Activated T-cell treated with anti-CD3 and anti-CD28 coated beads, Interleukin-2, amount 50 U/mL, for 24 hours (primary cell): ENCODE measurements around the gene ERP27.

Experiments used
- DNase-seq: peaks from one replicate; pipeline ENCODE4 v3.0.0-alpha.2; 2020
- H3K27ac Mint-ChIP-seq: 2 replicates; pipeline ENCODE4 v1.8.0; 2020; ENCODE audit warnings: mild to moderate bottlenecking, mixed read lengths
- H3K27me3 Mint-ChIP-seq: 2 replicates; pipeline ENCODE4 v1.8.0; 2020; ENCODE audit warnings: mixed read lengths
- H3K36me3 Mint-ChIP-seq: 2 replicates; pipeline ENCODE4 v1.8.0; 2020; ENCODE audit warnings: low read depth, mixed read lengths
- H3K4me1 Mint-ChIP-seq: 2 replicates; pipeline ENCODE4 v1.8.0; 2020; ENCODE audit warnings: low read depth, mixed read lengths
- H3K4me3 Mint-ChIP-seq: 2 replicates; pipeline ENCODE4 v1.8.0; 2020; ENCODE audit warnings: mild to moderate bottlenecking, moderate library complexity, mixed read lengths
- H3K9me3 Mint-ChIP-seq: 2 replicates; pipeline ENCODE4 v1.8.0; 2020; ENCODE audit warnings: mixed read lengths

The ERP27 gene

DNA sequence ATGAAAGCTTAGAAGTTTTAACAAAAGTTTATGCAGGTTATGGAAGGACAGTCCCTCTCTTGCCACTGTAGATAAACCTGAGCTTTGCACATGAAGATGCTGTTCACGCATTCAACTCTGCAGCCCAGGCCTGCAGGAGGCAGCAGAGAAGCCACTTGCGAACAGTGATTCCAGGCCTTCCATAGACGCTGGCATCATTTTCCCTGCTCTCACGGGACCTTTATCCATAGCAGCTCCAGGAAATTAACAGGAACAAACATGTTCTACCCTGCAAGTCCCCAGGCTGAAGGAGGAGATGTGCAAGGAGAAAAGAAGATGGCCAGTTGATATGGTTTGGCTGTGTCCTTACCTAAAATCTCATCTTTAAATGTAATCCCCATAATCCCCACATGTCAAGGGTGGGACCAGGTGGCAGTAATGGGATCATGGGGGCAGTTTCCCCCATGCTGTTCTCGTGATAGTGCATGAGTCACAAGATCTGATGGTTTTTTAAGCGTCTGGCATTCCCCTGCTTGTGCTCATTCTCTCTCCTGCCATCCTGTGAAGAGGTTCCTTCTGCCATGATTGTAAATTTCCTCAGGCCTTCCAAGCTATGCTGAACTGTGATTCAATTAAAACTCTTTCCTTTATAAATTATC, 2.0 kb downstream of the ERP27 start:
- DNase-seq, result no peak
- H3K9me3 Mint-ChIP-seq, result no peaks in the 10 kb centered on the region
- H3K36me3 Mint-ChIP-seq, result peaks cover 87% of the 10 kb centered on the region
- no peak overlapping the region for H3K27ac Mint-ChIP-seq
- no peaks in the 10 kb centered on the region for H3K27me3 Mint-ChIP-seq
- no peak overlapping the region for H3K4me3 Mint-ChIP-seq
- peaks cover 49% of the 10 kb centered on the region for H3K4me1 Mint-ChIP-seq

- H3K4me3 Mint-ChIP-seq, result no peak overlapping the region
- H3K27ac Mint-ChIP-seq, result no peak overlapping the region
- no peaks in the 10 kb centered on the region for H3K27me3 Mint-ChIP-seq
- H3K9me3 Mint-ChIP-seq, result no peaks in the 10 kb centered on the region
- DNase-seq, result no peak
- peaks cover 86% of the 10 kb centered on the region for H3K36me3 Mint-ChIP-seq
- H3K4me1 Mint-ChIP-seq, result peaks cover 39% of the 10 kb centered on the region
These were observed 3.3 kb downstream of the ERP27 start for GRCh38 chr12:14935031-14935430.

DNA sequence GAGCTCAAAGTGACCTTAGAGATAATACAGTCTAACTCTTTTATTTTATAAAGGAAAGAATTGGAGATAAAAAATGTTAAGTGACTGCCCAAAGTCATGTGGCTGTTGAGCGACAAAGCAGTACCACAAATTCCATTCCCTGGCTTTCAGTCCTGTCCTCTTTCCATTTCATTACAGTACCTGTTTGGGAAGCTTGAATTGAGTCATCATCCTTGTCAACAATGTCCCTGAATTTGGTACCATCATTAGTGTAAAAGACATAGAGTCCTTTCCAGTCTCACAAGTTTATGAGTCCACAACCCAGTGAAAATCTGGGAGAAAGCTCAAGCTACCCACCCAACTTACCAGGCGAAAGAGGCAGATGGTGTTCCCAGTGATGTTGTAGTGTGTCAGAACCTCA, 3.8 kb downstream of the ERP27 start:
- Mint-ChIP-seq H3K9me3 (no peaks in the 10 kb centered on the region), H3K27ac (no peak overlapping the region), H3K4me3 (no peak overlapping the region), H3K36me3 (peaks cover 81% of the 10 kb centered on the region), H3K27me3 (no peaks in the 10 kb centered on the region), H3K4me1 (peaks cover 34% of the 10 kb centered on the region)
- no peak for DNase-seq

DNA sequence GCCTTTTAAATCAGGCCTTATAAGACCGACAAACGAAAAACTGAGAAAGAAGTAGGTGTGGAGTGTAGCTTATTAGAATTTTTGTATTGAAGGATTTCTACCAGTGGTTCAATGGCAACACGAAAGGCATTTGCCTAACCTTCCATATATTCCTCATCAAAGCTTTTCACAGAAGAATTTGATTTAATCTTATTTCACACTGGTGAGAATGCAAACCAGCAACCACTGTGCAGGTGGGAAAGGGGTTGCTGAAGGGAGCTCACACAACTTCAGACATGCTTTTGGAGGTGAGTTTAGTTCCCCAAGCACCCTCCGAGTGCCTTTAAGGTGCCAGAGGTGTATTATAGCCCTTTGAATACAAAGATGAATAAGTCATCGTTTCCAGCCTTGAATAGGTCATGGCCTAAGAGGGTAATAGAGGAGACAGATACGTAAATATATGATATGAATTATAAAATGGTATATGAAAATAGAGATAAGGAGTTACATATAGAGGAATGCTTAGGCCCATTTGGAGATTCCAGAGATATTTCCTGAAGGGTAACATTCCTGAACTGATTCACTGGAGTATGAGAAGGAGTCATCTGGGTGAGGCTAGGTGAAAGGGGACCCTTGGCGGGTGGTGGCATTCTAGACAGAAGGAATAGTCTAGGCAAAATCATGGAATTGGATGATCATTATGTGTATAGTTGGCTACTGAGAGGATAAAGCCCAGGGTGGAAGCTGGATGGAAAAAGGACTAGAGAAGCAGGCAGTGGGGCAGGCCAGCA, 6.4 kb downstream of the ERP27 start:
- Mint-ChIP-seq H3K27me3 (no peaks in the 10 kb centered on the region), H3K4me3 (no peak overlapping the region), H3K27ac (no peak overlapping the region), H3K36me3 (peaks cover 69% of the 10 kb centered on the region), H3K9me3 (no peaks in the 10 kb centered on the region), H3K4me1 (peaks cover 17% of the 10 kb centered on the region)
- no peak for DNase-seq

GRCh38 chr12:14931359-14931758, 7.0 kb downstream of the ERP27 start:
- Mint-ChIP-seq H3K27me3 (no peaks in the 10 kb centered on the region), H3K27ac (no peak overlapping the region), H3K36me3 (peaks cover 63% of the 10 kb centered on the region), H3K9me3 (no peaks in the 10 kb centered on the region), H3K4me3 (no peak overlapping the region), H3K4me1 (peaks cover 11% of the 10 kb centered on the region)
- DNase-seq, result no peak

- Mint-ChIP-seq H3K9me3 (no peaks in the 10 kb centered on the region), H3K4me3 (no peak overlapping the region), H3K27me3 (no peaks in the 10 kb centered on the region), H3K4me1 (peaks cover 8% of the 10 kb centered on the region), H3K27ac (no peak overlapping the region), H3K36me3 (peaks cover 54% of the 10 kb centered on the region)
- DNase-seq, result no peak
These were observed 8.0 kb downstream of the ERP27 start for GRCh38 chr12:14930299-14930698.

GRCh38 chr12:14928931-14929330, 9.4 kb downstream of the ERP27 start:
- Mint-ChIP-seq H3K4me3 (no peak overlapping the region), H3K9me3 (no peaks in the 10 kb centered on the region), H3K27me3 (no peaks in the 10 kb centered on the region), H3K27ac (peak overlapping the region; percentile 31), H3K36me3 (peaks cover 43% of the 10 kb centered on the region), H3K4me1 (peaks cover 7% of the 10 kb centered on the region)
- DNase-seq, result no peak

GRCh38 chr12:14927267-14927666, 11.1 kb downstream of the ERP27 start:
- H3K4me1 Mint-ChIP-seq, result peaks cover 6% of the 10 kb centered on the region
- no peak for DNase-seq
- H3K9me3 Mint-ChIP-seq, result no peaks in the 10 kb centered on the region
- no peaks in the 10 kb centered on the region for H3K27me3 Mint-ChIP-seq
- H3K4me3 Mint-ChIP-seq, result no peak overlapping the region
- peaks cover 33% of the 10 kb centered on the region for H3K36me3 Mint-ChIP-seq
- no peak overlapping the region for H3K27ac Mint-ChIP-seq

- H3K36me3 Mint-ChIP-seq, result peaks cover 24% of the 10 kb centered on the region
- no peak for DNase-seq
- H3K27ac Mint-ChIP-seq, result no peak overlapping the region
- no peak overlapping the region for H3K4me3 Mint-ChIP-seq
- no peaks in the 10 kb centered on the region for H3K9me3 Mint-ChIP-seq
- H3K27me3 Mint-ChIP-seq, result no peaks in the 10 kb centered on the region
- peaks cover 25% of the 10 kb centered on the region for H3K4me1 Mint-ChIP-seq
These were observed 13.8 kb downstream of the ERP27 start for GRCh38 chr12:14924541-14924940.

DNA sequence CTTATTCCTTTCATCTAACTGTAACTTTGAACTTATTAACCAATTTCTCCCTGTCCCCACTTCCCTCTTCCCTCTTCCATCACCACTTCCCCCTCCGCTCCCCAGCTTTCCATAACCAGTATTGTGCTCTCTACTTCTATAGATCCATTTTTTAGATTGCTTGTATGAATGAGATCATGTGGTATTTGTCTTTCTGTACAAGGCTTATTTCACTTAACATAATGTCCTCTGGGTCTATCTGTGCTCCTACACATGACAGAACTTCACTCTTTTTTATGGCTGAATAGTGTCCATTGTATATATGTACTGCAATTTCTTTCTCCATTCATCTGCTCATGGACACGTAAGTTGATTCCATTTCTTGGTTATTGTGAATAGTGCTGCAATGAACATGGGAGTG, 14.4 kb downstream of the ERP27 start:
- Mint-ChIP-seq H3K4me1 (peaks cover 26% of the 10 kb centered on the region), H3K4me3 (no peak overlapping the region), H3K27ac (no peak overlapping the region), H3K36me3 (peaks cover 29% of the 10 kb centered on the region), H3K9me3 (no peaks in the 10 kb centered on the region), H3K27me3 (no peaks in the 10 kb centered on the region)
- no peak for DNase-seq

GRCh38 chr12:14921218-14921617, 17.1 kb downstream of the ERP27 start:
- Mint-ChIP-seq H3K36me3 (peaks cover 43% of the 10 kb centered on the region), H3K27me3 (no peaks in the 10 kb centered on the region), H3K9me3 (no peaks in the 10 kb centered on the region), H3K4me1 (peaks cover 20% of the 10 kb centered on the region), H3K4me3 (no peak overlapping the region), H3K27ac (peak overlapping the region; percentile 22)
- no peak for DNase-seq

DNA sequence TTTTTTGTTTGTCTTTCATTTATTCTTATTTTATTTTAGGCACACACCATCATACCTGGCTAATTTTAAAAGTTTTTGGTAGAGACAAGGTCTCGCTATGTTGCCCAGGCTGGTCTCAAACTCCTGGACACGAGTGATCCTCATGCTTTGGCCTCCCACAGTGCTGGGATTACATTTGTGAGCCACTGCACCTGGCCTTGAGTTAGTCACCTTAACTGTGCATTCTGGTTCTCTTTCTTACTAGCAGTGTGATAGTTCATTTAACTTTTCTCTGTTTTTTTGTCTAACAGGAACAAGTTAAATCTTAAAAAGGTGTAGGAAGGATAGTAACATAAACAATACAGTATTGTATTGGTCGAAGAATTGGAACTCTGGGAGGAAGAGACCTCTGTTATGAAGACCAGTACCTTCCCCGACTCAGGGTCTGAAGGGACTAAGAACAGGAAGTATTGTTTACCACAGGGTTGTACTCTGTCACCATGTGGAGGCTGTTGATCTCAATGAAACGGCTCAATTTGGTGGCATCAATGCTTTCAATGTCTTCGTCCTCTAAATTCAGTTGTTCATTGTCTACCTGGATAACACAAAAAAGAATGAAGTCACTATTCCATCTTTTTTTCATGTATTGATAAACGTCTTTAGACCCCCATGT, 17.7 kb downstream of the ERP27 start:
- Mint-ChIP-seq H3K4me3 (no peak overlapping the region), H3K9me3 (no peaks in the 10 kb centered on the region), H3K27ac (peak overlapping the region; percentile 22), H3K27me3 (no peaks in the 10 kb centered on the region), H3K4me1 (peaks cover 20% of the 10 kb centered on the region), H3K36me3 (peaks cover 49% of the 10 kb centered on the region)
- no peak for DNase-seq

DNA sequence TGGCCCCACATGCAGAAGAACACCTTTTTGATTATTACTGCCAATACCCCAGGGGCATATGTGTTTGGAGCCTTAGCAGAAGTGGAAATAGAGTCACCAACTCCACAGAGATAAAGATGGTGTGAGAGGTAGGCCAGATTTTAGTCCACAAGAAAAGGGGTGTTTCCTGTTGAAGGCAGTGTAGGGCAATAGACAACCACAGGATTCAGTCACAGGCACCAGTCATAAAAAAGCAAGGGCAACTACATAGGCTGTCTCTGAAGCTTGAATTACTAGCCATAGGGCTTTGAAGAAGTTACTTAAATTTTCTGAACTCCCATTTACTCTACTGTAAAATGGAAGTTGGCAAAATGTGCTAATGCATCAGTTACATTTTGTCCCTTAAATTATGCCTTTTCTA, 18.9 kb downstream of the ERP27 start:
- peaks cover 61% of the 10 kb centered on the region for H3K36me3 Mint-ChIP-seq
- H3K27me3 Mint-ChIP-seq, result no peaks in the 10 kb centered on the region
- no peak for DNase-seq
- no peak overlapping the region for H3K27ac Mint-ChIP-seq
- no peak overlapping the region for H3K4me3 Mint-ChIP-seq
- H3K9me3 Mint-ChIP-seq, result no peaks in the 10 kb centered on the region
- peaks cover 22% of the 10 kb centered on the region for H3K4me1 Mint-ChIP-seq

- peaks cover 74% of the 10 kb centered on the region for H3K36me3 Mint-ChIP-seq
- no peak for DNase-seq
- H3K4me3 Mint-ChIP-seq, result no peak overlapping the region
- H3K4me1 Mint-ChIP-seq, result peaks cover 26% of the 10 kb centered on the region
- no peaks in the 10 kb centered on the region for H3K9me3 Mint-ChIP-seq
- no peaks in the 10 kb centered on the region for H3K27me3 Mint-ChIP-seq
- H3K27ac Mint-ChIP-seq, result no peak overlapping the region
These were observed 22.6 kb downstream of the ERP27 start for GRCh38 chr12:14915736-14916135.

GRCh38 chr12:14913381-14913781, 25.0 kb downstream of the ERP27 start:
- peaks cover 55% of the 10 kb centered on the region for H3K36me3 Mint-ChIP-seq
- H3K4me1 Mint-ChIP-seq, result peaks cover 33% of the 10 kb centered on the region
- peaks cover under 1% of the 10 kb centered on the region for H3K9me3 Mint-ChIP-seq
- no peak for DNase-seq
- H3K4me3 Mint-ChIP-seq, result no peak overlapping the region
- peak overlapping the region; percentile 13 for H3K27ac Mint-ChIP-seq
- H3K27me3 Mint-ChIP-seq, result no peaks in the 10 kb centered on the region
